AG08396 (cell line): Measurements from ENCODE around the gene WDR6.

Experiments
- DNase-seq: peaks from one replicate; pipeline ENCODE4 v3.0.0; 2012; ENCODE audit warnings: low spot score, mixed read lengths

WDR6 gene

GRCh38 chr3:49013738-49014660, 6.8 kb downstream of the WDR6 start:
- DNase-seq = no peak

GRCh38 chr3:49015072-49015471, 7.9 kb downstream of the WDR6 start:
- no peak for DNase-seq

GRCh38 chr3:49015765-49016164, 8.6 kb downstream of the WDR6 start:
- DNase-seq = no peak

GRCh38 chr3:49016414-49017228, 9.4 kb downstream of the WDR6 start:
- no peak for DNase-seq

- DNase-seq = no peak
These were observed 10.2 kb downstream of the WDR6 start for GRCh38 chr3:49017229-49017970.

GRCh38 chr3:49017971-49018706, 10.9 kb downstream of the WDR6 start, which contains the start of gene DALRD3:
Gene DALRD3 (minus strand): TSS chr3:49018580. CDS start chr3:49018564, 16 bp downstream.
- peak; percentile 76 for DNase-seq

GRCh38 chr3:49018707-49019006, 11.5 kb downstream of the WDR6 start:
- no peak for DNase-seq

- DNase-seq = no peak
These were observed 12.7 kb downstream of the WDR6 start for GRCh38 chr3:49019941-49020329.

GRCh38 chr3:49020330-49021212, 13.4 kb downstream of the WDR6 start:
- DNase-seq = peak; percentile 29

GRCh38 chr3:49021213-49021812, 14.1 kb downstream of the WDR6 start:
- DNase-seq = peak; percentile 97

- peak; percentile 94 for DNase-seq
These were observed 14.9 kb downstream of the WDR6 start, which contains the start of gene NDUFAF3 for GRCh38 chr3:49021813-49022687. Gene NDUFAF3 (plus strand): TSS chr3:49022121. CDS start chr3:49022145, 24 bp downstream.

GRCh38 chr3:49022688-49023171, 15.5 kb downstream of the WDR6 start:
- no peak for DNase-seq

- no peak for DNase-seq
These were observed 16.6 kb downstream of the WDR6 start for GRCh38 chr3:49023775-49024174.

- no peak for DNase-seq
These were observed 17.3 kb downstream of the WDR6 start for GRCh38 chr3:49024449-49024848.

- no peak for DNase-seq
These were observed 18.0 kb downstream of the WDR6 start for GRCh38 chr3:49025005-49025792.

- DNase-seq = no peak
These were observed 18.8 kb downstream of the WDR6 start for GRCh38 chr3:49025793-49026520.

- no peak for DNase-seq
These were observed 19.3 kb downstream of the WDR6 start for GRCh38 chr3:49026536-49026935.
